Breast epithelium (tissue), 4 donors: Measurements from ENCODE around the gene CUL4A. TPM values are rescaled to one million over a fixed set of nuclear protein-coding genes. Genes with fewer than 3 reads are reported as not detected.

ENCODE experiments used
- DNase-seq, 2 donors: peaks; one replicate each; pipeline ENCODE4 v3.0.0-alpha.2; 2019; ENCODE audit warnings: low spot score in 2 of 2
- H3K27ac ChIP-seq, 2 donors: fragments of 200-600 bp; sonication (generic) in 1 of 2; one replicate each; pipeline ENCODE4 v1.5.1; 2016 to 2019; ENCODE audit warnings: mild to moderate bottlenecking in 1 of 2
- H3K27me3 ChIP-seq, 2 donors: fragments of 200-600 bp; sonication (generic) in 1 of 2; one replicate each; pipeline versions ENCODE4 v1.5.1 to v1.6.0; 2017 to 2019; ENCODE audit warnings: control low read depth in 1 of 2, mild to moderate bottlenecking in 1 of 2
- H3K36me3 ChIP-seq: fragments of 200-600 bp; one replicate; pipeline ENCODE4 v1.5.1; 2019
- H3K4me1 ChIP-seq, 2 donors: fragments of 200-600 bp; sonication (generic); one replicate each; pipeline ENCODE4 v1.5.1; 2016 to 2019; ENCODE audit warnings: control low read depth in 1 of 2
- H3K4me3 ChIP-seq, 3 donors: fragments of 200-600 bp; sonication (generic); 1 replicate in 2 of 3; 2 replicates in 1 of 3; pipeline ENCODE4 v1.5.1; 2016 to 2019; ENCODE audit warnings: mild to moderate bottlenecking in 3 of 3, moderate library complexity in 2 of 3
- H3K9me3 ChIP-seq, 2 donors: fragments of 200-600 bp; sonication (generic) in 1 of 2; one replicate each; pipeline ENCODE4 v1.5.1; 2016 to 2019; ENCODE audit warnings: control low read depth in 1 of 2
- CTCF ChIP-seq, 3 donors: fragments of 450-650 bp; IDR thresholded peaks; one replicate each; pipeline ENCODE4 v1.5.1; 2016 to 2017; ENCODE audit warnings: antibody characterized with exemption in 3 of 3, mild to moderate bottlenecking in 3 of 3, moderate library complexity in 3 of 3
- POLR2A ChIP-seq: fragments of 450-650 bp; IDR thresholded peaks from one replicate; pipeline ENCODE4 v1.6.1; 2016; ENCODE audit warnings: antibody characterized with exemption, mild to moderate bottlenecking, moderate library complexity
- POLR2AphosphoS5 ChIP-seq, 3 donors: sonication (generic); formaldehyde crosslinking; IDR thresholded peaks; one replicate each; pipeline ENCODE4 v1.6.1; 2017; ENCODE audit warnings: antibody characterized with exemption in 3 of 3
- intact Hi-C: fragments of 100-400 bp; cut with DNase I; formaldehyde crosslinking; loops from one replicate; pipeline ENCODE4 v1.15.1; 2023; ENCODE audit warnings: low total_unique reads
- total RNA-seq, 3 donors: library from RNA; depleted of rRNA; stranded (reverse); fragments of >200 nt; gene quantifications; one replicate each; pipeline ENCODE4 v1.1.0, GENCODE V29; 2016

The CUL4A gene
- total RNA-seq, 3 donors from 2014 or later, result 108 to 145 (median 142) TPM

GRCh38 chr13:113162783-113163685, 46.4 kb upstream of the CUL4A start:
- peak in 1 of 2 donors; percentile 7 for DNase-seq
- H3K4me3 ChIP-seq, result no peak overlapping the region
- no peaks in the 10 kb centered on the region for H3K36me3 ChIP-seq
- no peaks in the 10 kb centered on the region for H3K4me1 ChIP-seq
- H3K9me3 ChIP-seq, result no peaks in the 10 kb centered on the region
- intact Hi-C loops, result no loop called here
- peaks cover 0 to 21% of the 10 kb centered on the region in 2 donors for H3K27me3 ChIP-seq
- no peak for TF ChIP-seq CTCF (IDR thresholded peaks at IDR 0.05)
- TF ChIP-seq POLR2AphosphoS5 (IDR thresholded peaks at IDR 0.05), result no peak
- TF ChIP-seq POLR2A, result no peak
- no peak overlapping the region for H3K27ac ChIP-seq

GRCh38 chr13:113164492-113164891, 44.9 kb upstream of the CUL4A start:
- no peak for DNase-seq
- Histone ChIP-seq H3K9me3 (no peaks in the 10 kb centered on the region), H3K36me3 (no peaks in the 10 kb centered on the region), H3K27me3 (peaks cover 0 to 21% of the 10 kb centered on the region in 2 donors), H3K4me1 (no peaks in the 10 kb centered on the region), H3K4me3 (no peak overlapping the region), H3K27ac (no peak overlapping the region)
- intact Hi-C loops, result no loop called here
- TF ChIP-seq POLR2A (no peak), CTCF (IDR thresholded peaks at IDR 0.05) (no peak), POLR2AphosphoS5 (IDR thresholded peaks at IDR 0.05) (no peak)

- intact Hi-C loops, result no loop called here
- Histone ChIP-seq H3K27me3 (peaks cover 0 to 12% of the 10 kb centered on the region in 2 donors), H3K36me3 (no peaks in the 10 kb centered on the region), H3K9me3 (no peaks in the 10 kb centered on the region), H3K4me1 (no peaks in the 10 kb centered on the region), H3K4me3 (no peak overlapping the region), H3K27ac (no peak overlapping the region)
- TF ChIP-seq POLR2AphosphoS5 (IDR thresholded peaks at IDR 0.05) (no peak), CTCF (IDR thresholded peaks at IDR 0.05) (no peak), POLR2A (no peak)
- no peak for DNase-seq
Observed at GRCh38 chr13:113166266-113166665, 43.1 kb upstream of the CUL4A start.

- Histone ChIP-seq H3K4me3 (no peak overlapping the region), H3K4me1 (no peaks in the 10 kb centered on the region), H3K9me3 (no peaks in the 10 kb centered on the region), H3K27ac (no peak overlapping the region), H3K27me3 (peaks cover 0 to 9% of the 10 kb centered on the region in 2 donors), H3K36me3 (no peaks in the 10 kb centered on the region)
- DNase-seq, result no peak
- TF ChIP-seq POLR2AphosphoS5 (IDR thresholded peaks at IDR 0.05) (no peak), CTCF (IDR thresholded peaks at IDR 0.05) (no peak), POLR2A (no peak)
- intact Hi-C loops, result no loop called here
Observed at GRCh38 chr13:113166681-113167080, 42.7 kb upstream of the CUL4A start.

- H3K4me1 ChIP-seq, result no peaks in the 10 kb centered on the region
- no peak overlapping the region for H3K27ac ChIP-seq
- no peaks in the 10 kb centered on the region for H3K36me3 ChIP-seq
- no peak for DNase-seq
- no peaks in the 10 kb centered on the region for H3K9me3 ChIP-seq
- TF ChIP-seq POLR2A, result no peak
- TF ChIP-seq POLR2AphosphoS5 (IDR thresholded peaks at IDR 0.05), result no peak
- TF ChIP-seq CTCF (IDR thresholded peaks at IDR 0.05), result no peak
- intact Hi-C loops, result no loop called here
- H3K4me3 ChIP-seq, result no peak overlapping the region
- peaks cover 0 to 9% of the 10 kb centered on the region in 2 donors for H3K27me3 ChIP-seq
Observed at GRCh38 chr13:113167155-113167554, 42.3 kb upstream of the CUL4A start.
